ENCODE measurements around the gene SGK1. TPM values are rescaled to one million over a fixed set of nuclear protein-coding genes. Genes with fewer than 3 reads are reported as not detected.
"Not testable (repeated sequence)": the region's sequence is repeated elsewhere in the genome, so short reads cannot be mapped to it uniquely, and the experiment has no call there.

The SGK1 gene
- total RNA-seq, 1 experiment from 2014 or later = 31.0 TPM

DNA sequence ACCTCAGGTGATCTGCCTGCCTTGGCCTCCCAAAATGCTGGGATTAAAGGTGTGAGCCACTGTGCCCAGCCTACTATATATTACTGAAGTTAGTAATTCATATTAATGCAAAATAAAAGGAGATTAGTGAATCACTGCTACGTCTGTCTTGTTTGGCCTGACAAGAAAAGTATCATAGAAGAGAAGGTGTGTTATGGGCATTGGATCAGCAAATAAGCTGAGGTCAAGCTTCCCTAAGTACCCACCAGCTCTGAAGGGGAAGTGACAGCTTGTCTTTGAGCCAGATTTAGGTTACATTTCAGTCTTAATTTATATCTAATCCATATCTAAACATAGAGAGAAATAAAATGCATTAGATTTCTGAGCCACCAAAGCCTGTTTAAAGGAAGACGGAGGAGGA is 7.1 kb downstream of the SGK1 start:
- no peak for DNase-seq (ENCODE audit: low read depth)
- in situ Hi-C loops (cut with HindIII; ENCODE audit: low pct_unique_long_range_greater_than_20kb, low sequenced_read_pairs) = no loop called here

- no peak for DNase-seq (ENCODE audit: low read depth)
- in situ Hi-C loops (cut with HindIII; ENCODE audit: low pct_unique_long_range_greater_than_20kb, low sequenced_read_pairs) = no loop called here
These were observed 7.8 kb downstream of the SGK1 start for GRCh38 chr6:134309983-134310605.

DNA sequence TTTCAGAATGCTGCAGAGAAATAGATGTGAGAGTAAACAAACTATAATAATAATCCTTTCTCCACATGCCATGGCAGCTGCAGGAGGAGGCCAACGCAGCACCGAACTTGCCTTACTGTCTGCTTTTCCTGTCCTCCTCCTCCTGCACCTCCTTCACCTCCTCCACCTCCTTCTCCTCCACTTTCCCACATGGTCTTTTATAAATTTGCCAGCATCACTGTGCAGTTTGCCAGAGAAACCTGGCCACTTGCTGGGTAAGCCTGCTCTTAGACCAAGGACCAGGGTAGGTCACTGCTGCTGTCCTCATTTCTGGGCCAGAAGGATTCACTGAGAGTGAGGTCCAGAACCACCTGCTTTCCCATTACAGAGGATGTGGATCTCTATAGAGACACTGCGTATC is 8.7 kb downstream of the SGK1 start:
- in situ Hi-C loops (cut with HindIII; ENCODE audit: low pct_unique_long_range_greater_than_20kb, low sequenced_read_pairs) = no loop called here
- DNase-seq (ENCODE audit: low read depth) = no peak

DNA sequence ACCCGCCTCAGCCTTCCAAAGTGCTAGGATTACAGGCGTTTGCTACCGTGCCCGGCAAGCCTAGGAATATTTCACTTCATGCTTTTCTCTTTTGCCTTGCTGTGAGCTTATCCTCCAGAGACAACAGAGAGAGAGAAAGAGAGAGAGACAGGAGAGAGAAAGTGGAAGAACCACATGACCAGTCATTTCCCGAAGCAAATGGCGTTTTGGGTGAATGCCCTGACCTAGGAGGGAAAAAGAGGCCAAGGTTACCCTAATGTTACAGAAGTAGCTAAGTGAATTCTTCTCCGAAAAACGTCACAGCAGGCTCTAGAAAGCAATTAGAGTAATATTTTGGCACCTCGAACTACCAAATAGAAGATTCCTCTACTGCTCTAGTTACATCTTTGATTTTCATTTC is 9.1 kb downstream of the SGK1 start:
- in situ Hi-C loops (cut with HindIII; ENCODE audit: low pct_unique_long_range_greater_than_20kb, low sequenced_read_pairs) = no loop called here
- DNase-seq (ENCODE audit: low read depth) = no peak

GRCh38 chr6:134307870-134308269 is 10.0 kb downstream of the SGK1 start:
- in situ Hi-C loops (cut with HindIII; ENCODE audit: low pct_unique_long_range_greater_than_20kb, low sequenced_read_pairs) = no loop called here
- no peak for DNase-seq (ENCODE audit: low read depth)

DNA sequence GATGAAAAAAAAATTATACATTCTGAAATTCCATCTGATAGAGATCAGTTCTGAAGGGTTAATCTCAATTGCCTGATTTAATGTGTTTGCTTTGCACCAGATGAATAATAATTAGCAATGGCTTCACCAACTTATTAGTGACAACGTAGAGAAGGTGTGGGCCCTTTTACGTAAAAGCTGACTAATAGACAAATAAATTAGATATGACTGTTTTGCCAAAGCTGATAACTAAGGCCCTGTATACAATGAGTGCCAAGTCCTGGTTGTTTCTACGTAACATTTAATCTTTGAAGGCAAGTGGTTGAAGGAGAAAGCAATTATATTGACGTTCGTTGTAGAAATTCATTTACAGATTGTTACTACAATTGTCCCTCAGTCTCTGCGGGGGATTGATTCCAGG is 10.8 kb downstream of the SGK1 start:
- no peak for DNase-seq (ENCODE audit: low read depth)
- in situ Hi-C loops (cut with HindIII; ENCODE audit: low pct_unique_long_range_greater_than_20kb, low sequenced_read_pairs) = no loop called here

- in situ Hi-C loops (cut with HindIII; ENCODE audit: low pct_unique_long_range_greater_than_20kb, low sequenced_read_pairs); DNase-seq (ENCODE audit: low read depth): not testable (repeated sequence)
These were observed 13.5 kb downstream of the SGK1 start for GRCh38 chr6:134304381-134304780.

GRCh38 chr6:134303891-134304290 is 14.0 kb downstream of the SGK1 start:
- in situ Hi-C loops (cut with HindIII; ENCODE audit: low pct_unique_long_range_greater_than_20kb, low sequenced_read_pairs) = no loop called here

DNA sequence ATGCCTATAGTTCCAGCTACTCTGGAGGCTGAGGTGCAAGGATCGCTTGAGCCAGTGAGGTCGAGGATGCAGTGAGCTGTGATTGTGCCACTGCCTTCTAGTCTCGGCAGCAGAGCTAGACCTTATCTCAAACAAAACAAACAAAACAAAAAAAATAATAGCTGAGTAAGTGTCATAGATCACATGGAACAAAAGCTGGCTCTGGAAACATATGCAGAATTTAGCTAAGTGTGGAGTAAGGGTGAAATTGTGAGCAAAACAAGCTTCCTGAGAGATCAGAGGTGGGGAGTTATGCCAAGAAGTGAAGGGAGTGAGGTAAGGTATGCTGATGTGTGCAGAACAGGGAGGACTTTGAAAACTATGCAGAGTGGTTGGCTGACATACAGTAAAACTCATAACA is 18.7 kb downstream of the SGK1 start:
- peak; percentile 86 for DNase-seq (ENCODE audit: low read depth)
- in situ Hi-C loops (cut with HindIII; ENCODE audit: low pct_unique_long_range_greater_than_20kb, low sequenced_read_pairs) = no loop called here

More at GRCh38 chr6:134303891-134304290, 14.0 kb downstream of the SGK1 start:
- DNase-seq (ENCODE audit: low read depth) = peak; percentile 19

DNA sequence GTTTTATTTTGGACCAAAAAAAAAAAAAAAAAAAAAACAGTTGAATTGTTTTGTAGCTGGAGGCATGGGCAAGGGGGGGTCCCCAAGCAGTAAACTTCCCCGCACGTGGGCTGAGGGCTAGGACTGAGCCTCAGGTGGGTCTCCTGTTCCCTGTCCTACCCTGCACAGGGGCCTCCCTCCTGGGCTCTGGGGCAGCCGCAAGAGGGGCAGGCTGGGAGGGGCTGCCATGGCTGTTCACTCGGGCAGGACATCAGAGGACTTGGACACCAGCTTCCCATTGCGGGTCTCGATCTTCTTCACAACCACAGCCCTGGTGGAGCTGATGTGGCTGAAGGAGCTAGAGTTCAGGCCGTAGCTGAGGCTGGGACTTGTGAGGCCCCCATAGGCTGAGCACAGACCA is 21.1 kb downstream of the SGK1 start:
- DNase-seq (ENCODE audit: low read depth) = no peak
- in situ Hi-C loops (cut with HindIII; ENCODE audit: low pct_unique_long_range_greater_than_20kb, low sequenced_read_pairs) = no loop called here

DNA sequence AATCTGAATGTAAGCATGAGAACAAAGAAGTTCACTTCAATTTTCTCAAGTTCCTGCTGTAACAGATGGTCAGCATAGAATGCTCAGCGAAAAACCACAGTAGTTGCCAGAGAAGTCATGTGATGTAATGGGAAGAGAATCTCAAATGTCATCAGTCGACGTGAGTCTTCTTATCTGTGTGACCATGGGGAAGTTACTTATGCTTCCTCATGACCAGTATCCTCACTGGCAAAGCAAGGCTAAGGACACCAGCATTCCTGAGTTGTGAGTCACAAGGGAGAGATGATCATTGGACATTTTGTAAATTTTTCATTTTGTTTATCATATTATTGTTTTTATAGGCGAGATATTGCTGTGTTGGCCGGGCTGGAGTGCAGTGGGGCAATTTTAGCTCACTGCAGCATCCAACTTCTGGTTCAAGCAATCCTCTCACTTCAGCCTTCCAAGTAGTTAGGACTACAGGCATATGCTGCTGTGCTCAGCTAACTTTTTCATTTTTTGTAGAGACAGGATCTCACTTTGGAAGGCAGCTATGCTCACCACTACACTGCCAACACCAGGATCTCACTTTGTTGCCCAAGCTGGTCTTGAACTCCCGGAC is 21.9 kb downstream of the SGK1 start:
- DNase-seq (ENCODE audit: low read depth) = peak; percentile 92
- in situ Hi-C loops (cut with HindIII; ENCODE audit: low pct_unique_long_range_greater_than_20kb, low sequenced_read_pairs) = no loop called here

- in situ Hi-C loops (cut with HindIII; ENCODE audit: low pct_unique_long_range_greater_than_20kb, low sequenced_read_pairs) = no loop called here
- no peak for DNase-seq (ENCODE audit: low read depth)
These were observed 24.2 kb downstream of the SGK1 start for GRCh38 chr6:134293659-134294161.

GRCh38 chr6:134291156-134291555 is 26.8 kb downstream of the SGK1 start:
- DNase-seq (ENCODE audit: low read depth) = no peak
- in situ Hi-C loops (cut with HindIII; ENCODE audit: low pct_unique_long_range_greater_than_20kb, low sequenced_read_pairs) = no loop called here

GRCh38 chr6:134289204-134289575 is 28.7 kb downstream of the SGK1 start:
- DNase-seq (ENCODE audit: low read depth) = no peak
- in situ Hi-C loops (cut with HindIII; ENCODE audit: low pct_unique_long_range_greater_than_20kb, low sequenced_read_pairs) = no loop called here

DNA sequence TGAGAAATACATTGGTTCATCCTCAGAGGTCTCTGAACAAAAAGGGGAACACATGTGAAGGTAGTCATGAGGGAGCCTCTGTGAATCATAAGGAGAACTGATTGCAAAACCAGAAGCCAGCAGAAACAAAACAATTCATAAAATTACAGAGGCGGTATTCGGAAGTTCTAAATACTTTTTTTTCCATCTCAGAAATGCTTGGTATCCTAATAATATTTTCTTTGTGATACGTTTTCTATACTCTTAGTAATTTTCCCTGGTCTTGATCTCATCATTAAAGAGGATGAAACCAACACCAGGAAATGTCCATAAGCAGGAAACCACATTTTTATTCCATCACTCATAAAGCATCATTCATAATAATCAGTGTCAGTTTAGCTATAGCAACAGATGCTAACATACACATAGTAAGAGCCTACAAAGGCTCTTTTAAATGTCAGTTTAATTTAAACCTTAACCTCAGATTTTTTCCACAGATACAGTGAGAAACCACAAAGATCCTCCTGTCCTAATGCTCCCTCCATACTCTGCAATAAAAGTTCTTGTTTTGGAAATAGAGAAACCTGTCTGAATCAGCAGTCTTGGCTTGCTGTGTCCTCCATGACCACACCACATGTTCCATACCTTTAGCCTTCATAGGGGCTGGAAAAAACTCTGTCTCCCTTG is 29.2 kb downstream of the SGK1 start:
- in situ Hi-C loops (cut with HindIII; ENCODE audit: low pct_unique_long_range_greater_than_20kb, low sequenced_read_pairs) = no loop called here
- peak; percentile 45 for DNase-seq (ENCODE audit: low read depth)

DNA sequence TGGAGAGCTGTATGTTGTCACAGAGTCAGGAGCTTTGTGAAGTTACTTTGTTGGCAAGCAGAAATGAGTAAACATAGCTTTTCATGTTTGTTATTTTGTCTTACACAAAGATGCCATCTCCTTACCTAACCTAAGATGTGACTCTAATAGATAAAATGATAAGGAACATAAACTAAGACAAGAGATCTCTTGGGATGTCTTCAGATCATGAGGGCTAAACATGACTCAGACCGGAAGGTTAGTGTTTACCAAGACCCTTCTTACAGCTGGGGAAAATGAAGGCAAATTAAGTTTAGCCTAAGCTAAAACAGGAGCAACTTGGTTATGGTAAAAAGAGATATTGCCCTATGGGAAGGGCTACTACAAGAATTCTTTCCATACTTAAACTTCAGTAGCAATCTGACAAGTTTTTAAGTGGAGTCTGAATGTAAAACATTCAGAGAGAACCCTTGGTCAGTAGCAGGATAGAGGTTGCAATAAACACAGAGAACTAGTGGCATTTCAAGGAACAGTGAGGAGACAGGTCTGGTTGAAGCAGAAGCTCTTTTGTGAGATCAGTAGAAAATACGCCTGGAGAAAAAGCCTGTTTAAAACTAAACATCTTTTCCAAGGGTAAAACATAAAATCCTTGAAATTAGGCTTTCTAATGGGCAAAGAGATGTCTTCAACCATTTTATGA is 29.9 kb downstream of the SGK1 start:
- no peak for DNase-seq (ENCODE audit: low read depth)
- in situ Hi-C loops (cut with HindIII; ENCODE audit: low pct_unique_long_range_greater_than_20kb, low sequenced_read_pairs) = no loop called here

GRCh38 chr6:134282816-134283215 is 35.1 kb downstream of the SGK1 start:
- in situ Hi-C loops (cut with HindIII; ENCODE audit: low pct_unique_long_range_greater_than_20kb, low sequenced_read_pairs) = no loop called here
- DNase-seq (ENCODE audit: low read depth) = no peak

GRCh38 chr6:134281388-134281787 is 36.5 kb downstream of the SGK1 start:
- no peak for DNase-seq (ENCODE audit: low read depth)
- in situ Hi-C loops (cut with HindIII; ENCODE audit: low pct_unique_long_range_greater_than_20kb, low sequenced_read_pairs) = no loop called here

DNA sequence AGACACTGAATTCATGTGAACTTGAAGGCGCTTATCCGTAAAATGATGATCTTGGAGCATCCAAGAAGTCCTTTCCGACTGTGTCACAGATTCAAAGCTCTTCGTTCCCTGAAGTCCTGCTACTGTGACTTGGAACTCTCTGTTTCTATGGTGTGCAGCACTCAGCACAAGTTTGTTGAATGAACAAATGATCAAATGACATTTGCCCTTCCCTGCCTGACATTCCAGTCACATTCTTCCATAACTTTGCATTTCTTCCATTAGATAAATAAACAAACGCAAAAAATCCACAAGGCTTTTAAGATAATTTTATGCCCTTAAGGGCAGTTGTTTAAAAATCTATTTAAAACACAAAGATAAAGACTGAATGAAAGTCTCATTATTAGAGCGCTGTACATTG is 39.9 kb downstream of the SGK1 start:
- in situ Hi-C loops (cut with HindIII; ENCODE audit: low pct_unique_long_range_greater_than_20kb, low sequenced_read_pairs) = no loop called here
- DNase-seq (ENCODE audit: low read depth) = no peak
